GM23248 (cell line): ENCODE results near the gene URM1. TPM values are rescaled to one million over a fixed set of nuclear protein-coding genes. Genes with fewer than 3 reads are reported as not detected.

Experiments used
- DNase-seq: peaks from one replicate; pipeline ENCODE4 v3.0.0-alpha.2; 2015
- H2AFZ ChIP-seq: fragments of 200-600 bp; sonication (generic); 2 replicates; pipeline ENCODE4 v1.6.1; 2016; ENCODE audit warnings: antibody characterized with exemption
- H3F3A ChIP-seq: fragments of 200-600 bp; sonication (generic); 2 replicates; pipeline ENCODE4 v1.6.1; 2016; ENCODE audit warnings: mild to moderate bottlenecking, antibody characterized with exemption, mixed run types; ENCODE audit not compliant: insufficient read depth
- H3K27ac ChIP-seq: fragments of 200-600 bp; sonication (generic); 2 replicates; pipeline ENCODE4 v1.5.1; 2016; ENCODE audit warnings: mild to moderate bottlenecking
- H3K27me3 ChIP-seq: fragments of 200-600 bp; sonication (generic); replicated peaks from 2 replicates; pipeline ENCODE4 v1.6.1; 2016; ENCODE audit warnings: mild to moderate bottlenecking; ENCODE audit not compliant: insufficient read depth
- H3K36me3 ChIP-seq: fragments of 200-600 bp; sonication (generic); 2 replicates; pipeline ENCODE4 v1.6.1; 2016; ENCODE audit warnings: low read depth, mild to moderate bottlenecking
- H3K4me1 ChIP-seq: fragments of 200-600 bp; sonication (generic); 2 replicates; pipeline ENCODE4 v1.6.1; 2016; ENCODE audit warnings: mild to moderate bottlenecking; ENCODE audit not compliant: insufficient read depth
- H3K4me2 ChIP-seq: fragments of 200-600 bp; sonication (generic); one replicate; pipeline ENCODE4 v1.6.1; 2016; ENCODE audit warnings: mild to moderate bottlenecking; ENCODE audit not compliant: unreplicated experiment
- H3K4me3 ChIP-seq: fragments of 200-600 bp; sonication (generic); 2 replicates; pipeline ENCODE4 v1.5.1; 2016; ENCODE audit warnings: mild to moderate bottlenecking
- H3K79me2 ChIP-seq: fragments of 200-600 bp; sonication (generic); 2 replicates; pipeline ENCODE4 v1.6.1; 2016; ENCODE audit warnings: mild to moderate bottlenecking; ENCODE audit not compliant: insufficient read depth
- H3K9ac ChIP-seq: fragments of 200-600 bp; sonication (generic); 2 replicates; pipeline ENCODE4 v1.6.1; 2016; ENCODE audit warnings: mild to moderate bottlenecking
- H3K9me2 ChIP-seq: fragments of 200-600 bp; sonication (generic); 2 replicates; pipeline ENCODE4 v1.6.1; 2016; ENCODE audit warnings: mixed run types, mild to moderate bottlenecking, moderate library complexity; ENCODE audit not compliant: insufficient read depth
- H3K9me3 ChIP-seq: fragments of 200-600 bp; sonication (generic); one replicate; pipeline ENCODE4 v1.6.1; 2017; ENCODE audit warnings: low read depth
- H4K20me1 ChIP-seq: fragments of 200-600 bp; sonication (generic); 2 replicates; pipeline ENCODE4 v1.6.0; 2016; ENCODE audit not compliant: insufficient read depth
- EZH2 ChIP-seq: fragments of 200-600 bp; sonication (generic); IDR thresholded peaks from 2 replicates; pipeline ENCODE4 v1.6.1; 2018; ENCODE audit warnings: antibody characterized with exemption, mild to moderate bottlenecking; ENCODE audit not compliant: insufficient read depth, poor library complexity, severe bottlenecking
- EZH2phosphoT487 ChIP-seq: fragments of 200-600 bp; sonication (generic); IDR thresholded peaks from 2 replicates; pipeline ENCODE4 v1.6.1; 2018; ENCODE audit warnings: antibody characterized with exemption, moderate library complexity, mild to moderate bottlenecking, low read depth; ENCODE audit not compliant: insufficient read depth
- WGBS, 2 experiments: methylation state at CpG; one replicate each; pipeline ENCODE4 v1.1.6; 2015 to 2017; ENCODE audit warnings: low lambda C conversion rate in 2 of 2, low coverage in 1 of 2; ENCODE audit errors: missing lambda C conversion rate in 2 of 2; 5-methylcytosine and 5-hydroxymethylcytosine counted together
- in situ Hi-C: fragments of 300-500 bp; cut with MboI; formaldehyde crosslinking; loops from 2 replicates; pipeline ENCODE4 v1.15.0; 2020
- polyA plus RNA-seq: library from polyadenylated mRNA; unstranded; fragments of >200 nt; fragmentation: Nextera tagmentation; extraction: Ambion mirVana; gene quantifications from 2 replicates; pipeline ENCODE4 v1.2.1, GENCODE V29; 2016
- total RNA-seq: library from RNA; depleted of rRNA; stranded (reverse); fragments of >200 nt; shearing (Covaris generic); gene quantifications from 2 replicates; pipeline ENCODE4 v1.2.3, GENCODE V29; 2014

URM1 gene
- total and polyA plus RNA-seq, 2 experiments from 2014 or later: 59.2 to 64.4 TPM

DNA sequence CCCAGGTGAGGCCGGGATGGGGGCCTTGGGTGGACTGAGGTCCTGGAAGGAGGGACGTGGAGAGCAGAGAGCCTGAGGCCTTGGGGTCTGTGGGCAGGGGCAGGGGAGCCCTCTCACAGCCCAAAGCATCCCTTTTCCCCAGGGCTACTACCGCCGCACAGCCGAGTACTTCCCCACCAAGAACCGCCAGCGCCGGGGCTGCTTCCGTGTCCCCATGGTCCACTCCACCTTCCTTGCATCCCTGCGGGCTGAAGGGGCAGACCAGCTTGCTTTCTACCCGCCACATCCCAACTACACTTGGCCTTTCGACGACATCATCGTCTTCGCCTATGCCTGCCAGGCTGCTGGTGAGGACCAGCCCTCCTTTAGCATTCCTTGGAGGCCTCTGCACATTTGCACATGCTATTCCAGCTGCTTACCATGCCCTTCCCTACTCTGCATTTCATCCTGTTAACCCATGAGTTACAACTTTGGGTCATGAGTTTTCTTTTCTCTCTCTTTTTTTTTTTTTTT is 53.1 kb downstream of the URM1 start:
- Histone ChIP-seq H4K20me1 (no peaks in the 10 kb centered on the region), H3K9ac (no peak overlapping the region), H3K4me2 (no peak overlapping the region), H3K79me2 (peaks cover 20% of the 10 kb centered on the region), H3K9me3 (no peaks in the 10 kb centered on the region), H3K27me3 (no peaks in the 10 kb centered on the region), H3K4me1 (peaks cover 23% of the 10 kb centered on the region), H3F3A (no peaks in the 10 kb centered on the region), H3K36me3 (peaks cover 19% of the 10 kb centered on the region; the same call in 1 of the 2 replicates), H3K9me2 (no peaks in the 10 kb centered on the region), H3K27ac (no peak overlapping the region), H3K4me3 (no peak overlapping the region), H2AFZ (no peak overlapping the region)
- TF ChIP-seq EZH2 (no peak), EZH2phosphoT487 (no peak)
- DNase-seq: no peak
- in situ Hi-C loops: no loop called here
- 94 to 96% methylated on average over 13 to 15 of the region's 15 CpGs for WGBS, 2 experiments

DNA sequence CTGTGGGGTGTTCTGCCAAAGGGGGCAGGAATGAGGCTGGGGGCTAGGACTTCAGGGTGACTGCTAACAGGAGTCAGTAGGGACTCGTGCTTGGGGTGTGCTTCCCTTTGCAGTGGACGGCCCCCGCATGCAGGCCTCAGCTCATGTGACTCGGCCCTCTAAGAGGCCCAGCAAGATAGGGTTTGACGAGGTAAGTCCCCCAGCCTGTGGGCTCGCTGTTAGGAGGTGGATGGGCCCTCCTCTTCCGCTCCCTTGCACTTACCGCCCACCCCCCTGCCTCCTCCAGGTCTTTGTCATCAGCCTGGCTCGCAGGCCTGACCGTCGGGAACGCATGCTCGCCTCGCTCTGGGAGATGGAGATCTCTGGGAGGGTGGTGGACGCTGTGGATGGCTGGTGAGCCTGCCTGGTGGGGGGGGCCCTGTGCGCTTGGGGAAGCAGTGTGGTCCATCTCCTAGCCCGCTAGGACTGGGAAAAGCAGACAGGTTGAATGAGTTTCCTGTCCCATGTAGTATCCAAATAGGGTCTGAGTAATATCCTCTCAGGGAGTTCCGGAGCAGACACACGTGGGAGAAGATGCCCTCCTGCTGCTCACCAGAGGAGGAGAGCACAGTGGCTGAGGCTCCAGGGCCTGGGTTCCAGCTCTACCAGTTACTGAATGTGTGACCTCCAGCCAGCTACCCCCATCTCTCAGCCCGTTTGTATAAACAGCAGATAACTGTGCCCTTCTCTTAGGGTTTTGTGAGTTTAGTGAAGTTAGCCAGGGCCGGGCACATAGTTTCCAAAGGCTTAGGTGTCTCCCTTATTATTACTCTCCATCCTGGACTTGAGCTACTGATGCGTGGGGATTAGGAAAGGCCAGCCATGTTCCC is 57.7 kb downstream of the URM1 start:
- Histone ChIP-seq H3K9me2 (no peaks in the 10 kb centered on the region), H3K4me2 (no peak overlapping the region), H3K4me3 (no peak overlapping the region), H3K9ac (no peak overlapping the region), H4K20me1 (no peaks in the 10 kb centered on the region), H3K27me3 (no peaks in the 10 kb centered on the region), H2AFZ (no peak overlapping the region), H3K27ac (no peak overlapping the region), H3K36me3 (peaks cover 25% of the 10 kb centered on the region; the same call in 1 of the 2 replicates), H3K79me2 (no peaks in the 10 kb centered on the region), H3F3A (no peaks in the 10 kb centered on the region), H3K4me1 (no peaks in the 10 kb centered on the region), H3K9me3 (no peaks in the 10 kb centered on the region)
- TF ChIP-seq EZH2: no peak
- no peak for TF ChIP-seq EZH2phosphoT487
- DNase-seq: peak; percentile 32
- 80% methylated on average over 22 of the region's 22 CpGs for WGBS, 2 experiments
- in situ Hi-C loops: no loop called here

DNA sequence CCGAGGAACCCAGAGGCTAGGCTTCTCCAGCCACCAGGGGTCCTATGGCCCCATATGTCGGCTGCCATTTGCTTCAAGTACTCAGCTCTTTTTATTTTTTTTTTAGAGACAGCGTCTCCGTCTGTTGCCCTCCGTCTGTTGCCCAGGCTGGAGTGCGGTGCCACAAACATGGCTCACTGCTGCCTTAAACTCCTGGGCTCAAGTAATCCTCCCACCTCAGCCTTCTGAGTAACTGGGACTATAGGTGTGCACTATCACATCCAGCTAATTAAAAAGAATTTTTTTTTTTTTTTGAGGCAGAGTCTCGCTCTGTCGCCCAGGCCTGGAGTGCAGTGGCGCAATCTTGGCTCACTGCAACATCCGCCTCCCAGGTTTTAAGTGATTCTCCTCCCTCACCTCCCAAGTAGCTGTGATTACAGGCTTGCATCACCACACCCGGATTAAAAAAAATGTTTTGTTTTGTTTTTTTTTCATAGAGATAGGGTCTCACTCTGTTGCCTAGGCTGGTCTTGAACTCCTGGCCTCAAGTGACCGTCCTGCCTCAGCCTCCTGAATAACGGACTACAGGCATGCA is 58.4 kb downstream of the URM1 start:
- H3K36me3 ChIP-seq: peaks cover 21% of the 10 kb centered on the region; the same call in 1 of the 2 replicates
- no peaks in the 10 kb centered on the region for H3K9me3 ChIP-seq
- no peak for DNase-seq
- no peaks in the 10 kb centered on the region for H4K20me1 ChIP-seq
- no peaks in the 10 kb centered on the region for H3K4me1 ChIP-seq
- no peak overlapping the region for H3K27ac ChIP-seq
- 96 to 97% methylated on average over 13 of the region's 13 CpGs for whole genome bisulfite sequencing, 2 experiments
- no peaks in the 10 kb centered on the region for H3F3A ChIP-seq
- no peaks in the 10 kb centered on the region for H3K27me3 ChIP-seq
- no peak overlapping the region for H3K9ac ChIP-seq
- H3K9me2 ChIP-seq: no peaks in the 10 kb centered on the region
- H3K4me2 ChIP-seq: no peak overlapping the region
- H2AFZ ChIP-seq: no peak overlapping the region
- H3K79me2 ChIP-seq: no peaks in the 10 kb centered on the region
- H3K4me3 ChIP-seq: no peak overlapping the region
- in situ Hi-C loops: no loop called here
- TF ChIP-seq EZH2 (no peak), EZH2phosphoT487 (no peak)

- no peak for DNase-seq
- no peak for TF ChIP-seq EZH2
- no peak for TF ChIP-seq EZH2phosphoT487
- no peak overlapping the region for H3K9ac ChIP-seq
- no peak overlapping the region for H3K27ac ChIP-seq
- H3K4me1 ChIP-seq: no peaks in the 10 kb centered on the region
- no peaks in the 10 kb centered on the region for H3F3A ChIP-seq
- no peak overlapping the region for H3K4me2 ChIP-seq
- H2AFZ ChIP-seq: no peak overlapping the region
- H3K27me3 ChIP-seq: no peaks in the 10 kb centered on the region
- H3K79me2 ChIP-seq: no peaks in the 10 kb centered on the region
- no peaks in the 10 kb centered on the region for H3K9me3 ChIP-seq
- WGBS, 2 experiments: 89 to 94% methylated on average over 8 of the region's 8 CpGs
- H3K9me2 ChIP-seq: no peaks in the 10 kb centered on the region
- in situ Hi-C loops: no loop called here
- H3K36me3 ChIP-seq: peaks cover 14% of the 10 kb centered on the region; the same call in 1 of the 2 replicates
- H3K4me3 ChIP-seq: no peak overlapping the region
- H4K20me1 ChIP-seq: no peaks in the 10 kb centered on the region
Observed at GRCh38 chr9:128431207-128431606, 60.0 kb downstream of the URM1 start.
